Heart left ventricle (tissue), 13 donors: ENCODE data around the gene SEC24B.

ENCODE experiments used
- CTCF ChIP-seq, 12 donors: fragments of 200-600 bp; sonication (generic) in 4 of 12; IDR thresholded peaks; one replicate each; pipeline versions ENCODE4 v1.5.0 to v1.8.0; 2018 to 2022; ENCODE audit warnings: antibody characterized with exemption in 12 of 12, mild to moderate bottlenecking in 5 of 12
- POLR2A ChIP-seq, 2 donors: fragments of 450-650 bp; IDR thresholded peaks; one replicate each; pipeline ENCODE4 v1.6.1; 2017; ENCODE audit warnings: antibody characterized with exemption in 2 of 2, mild to moderate bottlenecking in 2 of 2, moderate library complexity in 2 of 2
- donor health status: ischemic (EF 13 %, LVEDD 7.1; RV severe dilation, severe dysfunction).
- donor health status: DM: no; HTN: yes; CAD: no.
- donor health status: DM: no; HTN: no; CAD: no.
- donor health status: ischemic (EF 25% LVEDD 6.9; RV normal size, moderate dysfunction).
- donor health status: ischemic (EF 25% LVEDD 5.7; RV mildly dilated, moderate dysfunction).
- donor health status: ischemic (EF 35%, LVEDD 5.7; RV mildly dilated, moderate dysfunction).
- donor health status: nonischemic (EF 11% LVEDD 7.7; RV severe dilation, severe dysfunction).
- donor health status: DM: yes; HTN: yes; CAD: no.
- donor health status: PGD.
- donor health status: ischemic (EF 29% LVEDD 5.4; RV normal size, mild dysfunction).
- donor health status: nonischemic (EF 23%, LVEDD 6.1; RV moderate dilation, normal function).

DNA sequence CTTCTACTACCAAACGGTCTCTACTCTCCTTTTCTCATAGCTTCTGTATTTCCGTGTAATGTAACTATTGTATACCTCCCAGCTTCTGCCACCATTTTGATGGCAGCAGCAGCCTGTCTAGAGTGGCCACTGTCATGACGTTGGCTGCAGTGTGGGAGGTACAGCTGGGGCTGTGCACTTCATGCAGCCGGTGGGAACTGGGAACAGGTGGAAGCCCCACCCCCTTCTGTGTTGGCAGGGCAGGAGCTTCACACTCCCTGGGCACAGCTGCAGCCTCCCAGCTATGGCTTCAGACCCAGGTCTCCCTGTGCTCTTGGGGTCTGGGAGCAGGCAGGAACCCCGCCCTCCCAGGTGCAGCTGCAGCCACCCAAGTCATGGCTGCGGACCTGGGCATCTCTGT is 49.8 kb upstream of the SEC24B start:
- TF ChIP-seq CTCF (IDR thresholded peaks at IDR 0.05): no peak
- no peak for TF ChIP-seq POLR2A (IDR thresholded peaks at IDR 0.05)
